ENCODE data around the gene LACTB.

GRCh38 chr15:63135804-63136203, 14.1 kb downstream of the LACTB start:
- no peak for TF ChIP-seq NR2C2 (CRISPR knock-in tag; IDR thresholded peaks at IDR 0.05; ENCODE audit: borderline replicate concordance)
- TF ChIP-seq POLR2A (IDR thresholded peaks at IDR 0.05; ENCODE audit: insufficient read depth in 1 of 2, low read depth in 2 of 2, low read length in 2 of 2) = no peak
- no peak for TF ChIP-seq ZNF280D (CRISPR knock-in tag; IDR thresholded peaks at IDR 0.05)
- no peak for TF ChIP-seq SRF (IDR thresholded peaks at IDR 0.05; ENCODE audit: low read depth, low read length)
- TF ChIP-seq ZNF362 (CRISPR knock-in tag; IDR thresholded peaks at IDR 0.05; ENCODE audit: borderline replicate concordance) = no peak
- no peak for TF ChIP-seq CTCF (CRISPR knock-in tag; IDR thresholded peaks at IDR 0.05)
- TF ChIP-seq CEBPB (IDR thresholded peaks at IDR 0.05; ENCODE audit: borderline replicate concordance, low read depth, low read length) = no peak

Data from HepG2 (cell line).